ENCODE data around the gene GPC2.

GPC2 gene

GRCh38 chr7:100210805-100211204 is 33.6 kb upstream of the GPC2 start:
- no peak overlapping the region for H3K4ac ChIP-seq (ENCODE audit: low read depth, low read length)
- no peaks in the 10 kb centered on the region for H3K9me3 ChIP-seq (ENCODE audit: insufficient read depth, low read depth, low read length)
- no peak overlapping the region for H3K4me3 ChIP-seq (ENCODE audit: low read depth, low read length)
- H3K27me3 ChIP-seq (ENCODE audit: insufficient read depth, low read length) = no peaks in the 10 kb centered on the region
- no peak for DNase-seq
- no CpG with 5 or more reads among the region's 5 CpGs for WGBS (ENCODE audit: extremely low coverage, insufficient coverage, insufficient read length)
- H2AK5ac ChIP-seq (ENCODE audit: low read length) = no peak overlapping the region
- no peak overlapping the region for H4K12ac ChIP-seq (ENCODE audit: low read depth, low read length)
- H2BK5ac ChIP-seq (ENCODE audit: low read depth, low read length, poor library complexity) = no peak overlapping the region
- no peak overlapping the region for H3K18ac ChIP-seq (ENCODE audit: low read length)
- no peak overlapping the region for H2BK12ac ChIP-seq (ENCODE audit: low read length)
- no peak overlapping the region for H2AFZ ChIP-seq (ENCODE audit: insufficient read depth, low read length, poor library complexity)
- H3K27ac ChIP-seq (ENCODE audit: low read depth, low read length) = no peak overlapping the region
- no peak overlapping the region for H3K9ac ChIP-seq (ENCODE audit: low read length)
- H3K23ac ChIP-seq (ENCODE audit: low read length) = no peak overlapping the region
- no peak overlapping the region for H2BK120ac ChIP-seq (ENCODE audit: insufficient read depth, low read length, poor library complexity)
- H3K14ac ChIP-seq (ENCODE audit: low read length) = no peak overlapping the region
- H3K36me3 ChIP-seq (ENCODE audit: control insufficient read depth in 1 of 2, insufficient read depth in 2 of 2, low read length in 2 of 2) = no peaks in the 10 kb centered on the region
- no peak overlapping the region for H4K91ac ChIP-seq (ENCODE audit: low read depth, low read length)
- no peaks in the 10 kb centered on the region for H3K79me1 ChIP-seq (ENCODE audit: low read length)
- no peak overlapping the region for H3K4me2 ChIP-seq (ENCODE audit: low read length)
- no peaks in the 10 kb centered on the region for H3K79me2 ChIP-seq (ENCODE audit: control insufficient read depth, insufficient read depth, low read length, poor library complexity)
- no peak overlapping the region for H4K8ac ChIP-seq (ENCODE audit: low read depth, low read length)
- peaks cover 0 to 2% of the 10 kb centered on the region in 2 experiments for H3K4me1 ChIP-seq (ENCODE audit: control insufficient read depth in 1 of 2, insufficient read depth in 2 of 2, low read length in 2 of 2)

GRCh38 chr7:100209493-100209892 is 32.3 kb upstream of the GPC2 start:
- Histone ChIP-seq H3K14ac (ENCODE audit: low read length) (no peak overlapping the region), H3K9me3 (ENCODE audit: insufficient read depth, low read depth, low read length) (no peaks in the 10 kb centered on the region), H2BK5ac (ENCODE audit: low read depth, low read length, poor library complexity) (no peak overlapping the region), H3K4me3 (ENCODE audit: low read depth, low read length) (no peak overlapping the region), H3K79me1 (ENCODE audit: low read length) (no peaks in the 10 kb centered on the region), H3K4me2 (ENCODE audit: low read length) (no peak overlapping the region), H3K23ac (ENCODE audit: low read length) (no peak overlapping the region), H3K18ac (ENCODE audit: low read length) (no peak overlapping the region), H2AK5ac (ENCODE audit: low read length) (no peak overlapping the region), H4K8ac (ENCODE audit: low read depth, low read length) (no peak overlapping the region), H3K4me1 (ENCODE audit: control insufficient read depth in 1 of 2, insufficient read depth in 2 of 2, low read length in 2 of 2) (peaks cover 0 to 2% of the 10 kb centered on the region in 2 experiments), H4K91ac (ENCODE audit: low read depth, low read length) (no peak overlapping the region), H2BK12ac (ENCODE audit: low read length) (no peak overlapping the region), H4K12ac (ENCODE audit: low read depth, low read length) (no peak overlapping the region), H3K9ac (ENCODE audit: low read length) (no peak overlapping the region), H3K27me3 (ENCODE audit: insufficient read depth, low read length) (no peaks in the 10 kb centered on the region), H2BK120ac (ENCODE audit: insufficient read depth, low read length, poor library complexity) (no peak overlapping the region), H3K79me2 (ENCODE audit: control insufficient read depth, insufficient read depth, low read length, poor library complexity) (no peaks in the 10 kb centered on the region), H3K4ac (ENCODE audit: low read depth, low read length) (no peak overlapping the region), H3K27ac (ENCODE audit: low read depth, low read length) (no peak overlapping the region), H2AFZ (ENCODE audit: insufficient read depth, low read length, poor library complexity) (no peak overlapping the region), H3K36me3 (ENCODE audit: control insufficient read depth in 1 of 2, insufficient read depth in 2 of 2, low read length in 2 of 2) (no peaks in the 10 kb centered on the region)
- no peak for DNase-seq
- no CpG with 5 or more reads among the region's 6 CpGs for WGBS (ENCODE audit: extremely low coverage, insufficient coverage, insufficient read length)

- no peak overlapping the region for H2AFZ ChIP-seq (ENCODE audit: insufficient read depth, low read length, poor library complexity)
- no peak overlapping the region for H2AK5ac ChIP-seq (ENCODE audit: low read length)
- no peak overlapping the region for H3K23ac ChIP-seq (ENCODE audit: low read length)
- H2BK5ac ChIP-seq (ENCODE audit: low read depth, low read length, poor library complexity) = no peak overlapping the region
- H3K4ac ChIP-seq (ENCODE audit: low read depth, low read length) = no peak overlapping the region
- WGBS (ENCODE audit: extremely low coverage, insufficient coverage, insufficient read length) = no CpG with 5 or more reads among the region's 6 CpGs
- H3K9me3 ChIP-seq (ENCODE audit: insufficient read depth, low read depth, low read length) = no peaks in the 10 kb centered on the region
- no peak overlapping the region for H3K18ac ChIP-seq (ENCODE audit: low read length)
- H3K27me3 ChIP-seq (ENCODE audit: insufficient read depth, low read length) = no peaks in the 10 kb centered on the region
- no peak overlapping the region for H3K4me2 ChIP-seq (ENCODE audit: low read length)
- peaks cover 0 to 2% of the 10 kb centered on the region in 2 experiments for H3K4me1 ChIP-seq (ENCODE audit: control insufficient read depth in 1 of 2, insufficient read depth in 2 of 2, low read length in 2 of 2)
- H2BK12ac ChIP-seq (ENCODE audit: low read length) = no peak overlapping the region
- no peak overlapping the region for H3K9ac ChIP-seq (ENCODE audit: low read length)
- H3K14ac ChIP-seq (ENCODE audit: low read length) = no peak overlapping the region
- no peak overlapping the region for H3K4me3 ChIP-seq (ENCODE audit: low read depth, low read length)
- H3K27ac ChIP-seq (ENCODE audit: low read depth, low read length) = no peak overlapping the region
- H3K79me1 ChIP-seq (ENCODE audit: low read length) = no peaks in the 10 kb centered on the region
- no peak overlapping the region for H4K8ac ChIP-seq (ENCODE audit: low read depth, low read length)
- no peak for DNase-seq
- no peak overlapping the region for H2BK120ac ChIP-seq (ENCODE audit: insufficient read depth, low read length, poor library complexity)
- H4K12ac ChIP-seq (ENCODE audit: low read depth, low read length) = no peak overlapping the region
- H3K36me3 ChIP-seq (ENCODE audit: control insufficient read depth in 1 of 2, insufficient read depth in 2 of 2, low read length in 2 of 2) = no peaks in the 10 kb centered on the region
- H4K91ac ChIP-seq (ENCODE audit: low read depth, low read length) = no peak overlapping the region
- H3K79me2 ChIP-seq (ENCODE audit: control insufficient read depth, insufficient read depth, low read length, poor library complexity) = no peaks in the 10 kb centered on the region
Measured at GRCh38 chr7:100208911-100209408, 31.8 kb upstream of the GPC2 start.

DNA sequence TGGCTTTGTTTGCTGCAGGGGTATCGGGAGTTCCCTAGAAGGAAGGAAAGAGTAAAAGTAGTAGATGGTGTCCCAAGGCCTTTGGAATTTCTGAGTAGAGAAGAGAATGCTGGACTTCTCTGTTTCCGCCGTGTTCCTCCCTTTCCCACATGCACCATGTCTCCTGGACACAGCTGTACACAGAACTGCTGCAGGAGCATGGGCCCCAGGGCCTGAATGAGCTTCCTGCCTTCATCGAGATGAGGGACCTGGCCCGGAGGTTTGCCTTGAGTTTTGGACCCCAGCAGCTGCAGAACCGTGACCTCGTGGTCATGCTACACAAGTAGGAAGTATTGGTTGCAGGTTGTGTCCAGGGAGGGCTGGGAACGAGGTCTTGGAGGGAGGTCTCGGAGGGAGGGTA is 27.3 kb upstream of the GPC2 start:
- no peak overlapping the region for H3K14ac ChIP-seq (ENCODE audit: low read length)
- H3K18ac ChIP-seq (ENCODE audit: low read length) = no peak overlapping the region
- no peak overlapping the region for H4K12ac ChIP-seq (ENCODE audit: low read depth, low read length)
- H4K91ac ChIP-seq (ENCODE audit: low read depth, low read length) = no peak overlapping the region
- H3K27ac ChIP-seq (ENCODE audit: low read depth, low read length) = no peak overlapping the region
- H4K8ac ChIP-seq (ENCODE audit: low read depth, low read length) = no peak overlapping the region
- no peak overlapping the region for H2BK5ac ChIP-seq (ENCODE audit: low read depth, low read length, poor library complexity)
- no peaks in the 10 kb centered on the region for H3K9me3 ChIP-seq (ENCODE audit: insufficient read depth, low read depth, low read length)
- H2BK120ac ChIP-seq (ENCODE audit: insufficient read depth, low read length, poor library complexity) = no peak overlapping the region
- DNase-seq = no peak
- no peaks in the 10 kb centered on the region for H3K4me1 ChIP-seq (ENCODE audit: control insufficient read depth in 1 of 2, insufficient read depth in 2 of 2, low read length in 2 of 2)
- no peak overlapping the region for H3K9ac ChIP-seq (ENCODE audit: low read length)
- H3K27me3 ChIP-seq (ENCODE audit: insufficient read depth, low read length) = no peaks in the 10 kb centered on the region
- H3K4me2 ChIP-seq (ENCODE audit: low read length) = no peak overlapping the region
- no peak overlapping the region for H3K4ac ChIP-seq (ENCODE audit: low read depth, low read length)
- H2BK12ac ChIP-seq (ENCODE audit: low read length) = no peak overlapping the region
- no peaks in the 10 kb centered on the region for H3K79me2 ChIP-seq (ENCODE audit: control insufficient read depth, insufficient read depth, low read length, poor library complexity)
- H3K23ac ChIP-seq (ENCODE audit: low read length) = no peak overlapping the region
- no peak overlapping the region for H2AK5ac ChIP-seq (ENCODE audit: low read length)
- no peak overlapping the region for H3K4me3 ChIP-seq (ENCODE audit: low read depth, low read length)
- no peak overlapping the region for H2AFZ ChIP-seq (ENCODE audit: insufficient read depth, low read length, poor library complexity)
- H3K79me1 ChIP-seq (ENCODE audit: low read length) = no peaks in the 10 kb centered on the region
- WGBS (ENCODE audit: extremely low coverage, insufficient coverage, insufficient read length) = no CpG with 5 or more reads among the region's 9 CpGs
- H3K36me3 ChIP-seq (ENCODE audit: control insufficient read depth in 1 of 2, insufficient read depth in 2 of 2, low read length in 2 of 2) = no peaks in the 10 kb centered on the region
